HUES48 (cell line): Measurements from ENCODE around the gene MEX3A.
"Not testable (repeated sequence)": the region's sequence is repeated elsewhere in the genome, so short reads cannot be mapped to it uniquely, and the experiment has no call there.

Source experiments
- H3K27ac ChIP-seq: one replicate; pipeline ENCODE4 v1.7.0; 2013; ENCODE audit warnings: low read depth, low read length, inconsistent platforms
- H3K27me3 ChIP-seq: 2 replicates; pipeline ENCODE4 v1.6.1; 2013; ENCODE audit warnings: mild to moderate bottlenecking, low read length; ENCODE audit not compliant: control insufficient read depth, insufficient read depth
- H3K36me3 ChIP-seq: 2 replicates; pipeline ENCODE4 v1.6.1; 2013; ENCODE audit warnings: low read length; ENCODE audit not compliant: control insufficient read depth, insufficient read depth
- H3K4me1 ChIP-seq: 2 replicates; pipeline ENCODE4 v1.6.1; 2013; ENCODE audit warnings: mild to moderate bottlenecking, low read length; ENCODE audit not compliant: control insufficient read depth, insufficient read depth
- H3K4me3 ChIP-seq: 2 replicates; pipeline ENCODE4 v1.5.1; 2013; ENCODE audit warnings: mild to moderate bottlenecking, low read depth, low read length
- H3K9ac ChIP-seq: 2 replicates; pipeline ENCODE4 v1.6.1; 2013; ENCODE audit warnings: mild to moderate bottlenecking, low read depth, low read length, moderate library complexity
- H3K9me3 ChIP-seq: 2 replicates; pipeline ENCODE4 v1.6.1; 2013; ENCODE audit warnings: low read length; ENCODE audit not compliant: control insufficient read depth, insufficient read depth

MEX3A gene, protein sequence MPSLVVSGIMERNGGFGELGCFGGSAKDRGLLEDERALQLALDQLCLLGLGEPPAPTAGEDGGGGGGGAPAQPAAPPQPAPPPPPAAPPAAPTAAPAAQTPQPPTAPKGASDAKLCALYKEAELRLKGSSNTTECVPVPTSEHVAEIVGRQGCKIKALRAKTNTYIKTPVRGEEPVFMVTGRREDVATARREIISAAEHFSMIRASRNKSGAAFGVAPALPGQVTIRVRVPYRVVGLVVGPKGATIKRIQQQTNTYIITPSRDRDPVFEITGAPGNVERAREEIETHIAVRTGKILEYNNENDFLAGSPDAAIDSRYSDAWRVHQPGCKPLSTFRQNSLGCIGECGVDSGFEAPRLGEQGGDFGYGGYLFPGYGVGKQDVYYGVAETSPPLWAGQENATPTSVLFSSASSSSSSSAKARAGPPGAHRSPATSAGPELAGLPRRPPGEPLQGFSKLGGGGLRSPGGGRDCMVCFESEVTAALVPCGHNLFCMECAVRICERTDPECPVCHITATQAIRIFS

DNA sequence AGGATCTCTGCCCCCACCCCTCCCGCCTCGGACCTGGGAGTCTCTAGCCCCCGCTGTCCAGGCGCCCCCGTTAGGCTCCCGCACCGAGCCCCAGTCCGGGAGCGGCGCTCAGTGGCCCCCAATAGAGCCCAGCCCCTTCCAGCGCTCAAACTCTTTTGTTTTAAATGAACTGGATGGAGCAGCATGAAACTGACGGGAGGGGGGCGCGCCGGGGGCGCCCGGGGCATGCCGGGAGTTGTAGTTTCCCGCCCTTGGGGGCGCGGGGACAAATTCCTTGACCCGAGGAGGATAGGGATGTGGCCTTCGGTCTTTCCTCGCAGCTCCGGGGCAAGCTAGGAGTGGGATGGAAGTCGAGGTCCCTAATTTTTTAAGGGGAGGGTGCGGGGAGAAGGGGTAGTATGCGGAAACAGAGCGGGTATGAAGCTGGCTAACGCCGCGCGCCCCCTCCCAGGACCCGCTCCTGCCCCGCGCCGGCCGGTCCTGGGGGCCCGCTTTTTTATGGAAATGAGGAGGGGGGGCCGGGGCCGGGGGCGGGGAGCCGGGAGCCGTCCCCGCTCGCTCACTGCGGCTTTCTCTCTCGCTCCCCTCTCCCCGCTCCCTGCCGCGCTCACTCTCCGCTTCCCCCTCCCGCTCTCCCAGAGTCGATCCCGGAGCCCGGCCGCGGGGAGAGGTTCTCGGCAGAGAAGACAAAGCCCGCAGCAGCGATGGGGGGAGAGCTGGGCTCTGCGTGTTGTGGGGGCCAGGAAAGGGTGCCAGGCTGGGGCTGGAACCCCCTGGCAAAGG is at the start of gene MEX3A:
TSS of gene MEX3A (minus strand) at position 157 of the 783 bp plus-strand sequence. CDS start 467 bp downstream, outside the sequence.
- H3K9me3 ChIP-seq = no peaks in the 10 kb centered on the region
- peak within 1 kb of the TSS; percentile 81 for H3K9ac ChIP-seq
- peaks cover 37% of the 10 kb centered on the region for H3K4me1 ChIP-seq
- H3K4me3 ChIP-seq = peak within 1 kb of the TSS; percentile 88
- peak within 1 kb of the TSS; percentile 98 for H3K27ac ChIP-seq
- H3K36me3 ChIP-seq = peaks cover 11% of the 10 kb centered on the region
- H3K27me3 ChIP-seq = no peaks in the 10 kb centered on the region

DNA sequence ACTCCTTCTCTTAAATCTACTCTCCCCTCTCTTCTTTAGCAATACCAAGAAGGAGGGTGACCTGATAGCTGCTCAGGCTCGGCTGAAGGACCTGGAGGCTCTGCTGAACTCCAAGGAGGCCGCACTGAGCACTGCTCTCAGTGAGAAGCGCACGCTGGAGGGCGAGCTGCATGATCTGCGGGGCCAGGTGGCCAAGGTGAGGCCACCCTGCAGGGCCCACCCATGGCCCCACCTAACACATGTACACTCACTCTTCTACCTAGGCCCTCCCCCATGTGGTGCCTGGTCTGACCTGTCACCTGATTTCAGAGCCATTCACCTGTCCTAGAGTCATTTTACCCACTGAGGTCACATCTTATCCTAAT is 48.3 kb upstream of the MEX3A start:
- Histone ChIP-seq H3K4me3 (no peak overlapping the region), H3K27ac (no peak overlapping the region), H3K4me1 (peaks cover 25% of the 10 kb centered on the region), H3K36me3 (peaks cover 19% of the 10 kb centered on the region), H3K9ac (no peak overlapping the region), H3K9me3 (no peaks in the 10 kb centered on the region), H3K27me3 (no peaks in the 10 kb centered on the region)

DNA sequence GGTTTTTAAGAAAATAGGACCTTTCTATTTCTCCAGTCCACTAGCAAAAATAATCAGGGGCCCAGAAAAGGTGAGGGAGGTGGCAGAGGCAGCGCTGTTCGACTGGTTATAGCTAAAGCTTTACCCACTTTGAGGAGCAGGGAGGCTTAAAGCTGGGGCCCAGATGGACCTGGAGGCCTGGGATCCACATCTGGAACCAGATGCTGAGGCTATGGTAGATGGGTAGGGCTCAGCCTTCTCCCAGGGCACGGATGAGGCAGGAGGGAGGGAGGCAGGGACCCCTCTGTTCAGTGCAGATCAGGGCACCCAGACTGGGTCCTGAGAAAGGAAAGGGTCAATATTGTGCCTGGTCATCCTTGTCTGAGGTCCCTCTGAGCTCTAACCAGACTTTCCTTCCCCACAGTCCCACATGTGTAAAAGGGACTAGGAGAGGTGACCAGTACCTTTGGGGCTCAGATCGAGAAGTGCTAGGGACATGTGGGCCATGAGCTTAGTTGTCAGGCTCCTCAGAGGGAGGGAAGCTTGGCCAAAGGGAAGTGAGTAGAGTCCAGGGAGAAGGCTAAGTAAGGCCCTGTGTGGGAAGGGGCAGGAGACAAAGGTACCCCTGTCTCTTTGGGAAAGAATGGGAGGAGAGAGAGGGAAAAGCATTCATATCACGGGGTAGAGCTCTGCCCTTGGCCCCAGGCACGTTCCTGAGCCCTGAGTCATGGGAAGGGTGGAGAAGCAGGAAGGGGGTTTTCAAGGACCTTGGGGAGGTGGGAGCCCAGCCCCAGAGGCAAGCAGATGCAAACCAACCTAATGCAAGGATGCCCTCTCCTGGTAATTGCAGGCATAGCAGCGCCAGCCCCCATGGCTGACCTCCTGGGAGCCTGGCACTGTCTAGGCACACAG is 47.7 kb upstream of the MEX3A start:
- Histone ChIP-seq H3K27me3 (no peaks in the 10 kb centered on the region), H3K4me1 (peaks cover 25% of the 10 kb centered on the region), H3K9me3 (no peaks in the 10 kb centered on the region), H3K4me3 (peak overlapping the region; percentile 0; the same call in 1 of the 2 replicates), H3K9ac (peak overlapping the region; percentile 43), H3K36me3 (peaks cover 13% of the 10 kb centered on the region), H3K27ac (peak overlapping the region; percentile 96)

DNA sequence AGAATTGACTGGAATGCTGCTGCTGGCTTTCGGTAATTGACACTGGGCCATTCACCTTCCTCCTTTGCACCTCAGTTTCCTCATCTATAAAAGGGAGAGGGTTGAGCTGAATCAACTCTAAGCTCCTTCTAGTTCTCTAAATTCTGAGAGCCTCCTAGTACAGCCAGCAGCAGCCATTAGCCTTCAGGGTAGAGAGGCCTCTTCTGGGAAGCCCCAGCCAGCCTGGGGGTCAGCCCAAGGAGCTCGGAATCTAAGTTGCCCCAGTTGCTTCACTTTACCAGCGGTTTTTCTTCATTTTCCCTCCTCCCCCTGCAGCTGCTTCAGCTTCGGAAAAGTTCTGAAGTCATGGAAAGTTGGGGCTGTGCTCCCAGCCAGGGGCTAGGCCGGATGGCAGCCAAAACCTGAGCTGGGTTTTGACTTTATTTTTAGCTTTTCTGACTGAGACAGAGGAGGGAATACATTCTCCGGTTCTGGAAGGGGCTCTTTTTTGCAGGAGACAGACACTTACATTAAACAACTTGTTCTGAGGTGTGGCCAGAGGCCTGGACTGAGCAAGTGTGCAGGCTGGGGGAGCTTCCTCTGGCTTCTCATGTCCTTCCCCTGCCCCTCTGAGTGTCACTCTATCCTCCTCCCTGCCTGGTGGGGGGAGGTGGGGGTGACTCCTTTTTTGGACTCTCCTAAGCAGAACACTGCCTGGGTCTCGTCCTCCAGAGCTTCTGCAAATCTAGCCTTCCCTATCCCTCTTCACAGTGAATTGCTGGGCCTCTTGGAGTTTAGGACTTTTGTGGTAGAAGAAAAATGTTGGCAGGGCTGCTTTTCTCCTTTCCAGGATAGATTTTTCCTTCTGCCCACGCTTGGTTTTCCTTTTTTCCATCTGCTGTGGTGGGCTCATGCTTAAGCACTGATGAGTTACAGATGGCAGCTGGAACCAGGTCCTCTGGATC is 46.7 kb upstream of the MEX3A start:
- peaks cover 27% of the 10 kb centered on the region for H3K4me1 ChIP-seq
- no peaks in the 10 kb centered on the region for H3K9me3 ChIP-seq
- H3K27me3 ChIP-seq = no peaks in the 10 kb centered on the region
- no peak overlapping the region for H3K4me3 ChIP-seq
- no peak overlapping the region for H3K9ac ChIP-seq
- peak overlapping the region; percentile 96 for H3K27ac ChIP-seq
- H3K36me3 ChIP-seq = peaks cover 4% of the 10 kb centered on the region; the same call in 1 of the 2 replicates

DNA sequence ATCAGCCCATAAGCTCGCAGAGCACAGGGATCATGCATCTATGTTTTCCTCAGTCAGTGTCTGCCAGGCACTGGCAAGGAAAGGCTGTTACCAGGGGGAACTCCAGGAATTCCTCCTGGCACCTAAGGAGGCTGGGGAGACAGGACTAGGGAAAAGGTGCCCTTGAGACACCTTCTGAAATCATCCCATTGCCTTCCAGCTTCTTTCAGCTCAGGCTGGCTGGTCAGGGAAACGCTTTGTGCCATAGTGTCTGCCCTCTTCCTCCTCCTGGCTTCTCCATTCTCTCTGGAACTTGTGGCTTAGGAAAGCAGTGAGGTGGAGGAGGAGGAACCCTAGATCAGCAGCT is 46.0 kb upstream of the MEX3A start:
- peak overlapping the region; percentile 96 for H3K27ac ChIP-seq

DNA sequence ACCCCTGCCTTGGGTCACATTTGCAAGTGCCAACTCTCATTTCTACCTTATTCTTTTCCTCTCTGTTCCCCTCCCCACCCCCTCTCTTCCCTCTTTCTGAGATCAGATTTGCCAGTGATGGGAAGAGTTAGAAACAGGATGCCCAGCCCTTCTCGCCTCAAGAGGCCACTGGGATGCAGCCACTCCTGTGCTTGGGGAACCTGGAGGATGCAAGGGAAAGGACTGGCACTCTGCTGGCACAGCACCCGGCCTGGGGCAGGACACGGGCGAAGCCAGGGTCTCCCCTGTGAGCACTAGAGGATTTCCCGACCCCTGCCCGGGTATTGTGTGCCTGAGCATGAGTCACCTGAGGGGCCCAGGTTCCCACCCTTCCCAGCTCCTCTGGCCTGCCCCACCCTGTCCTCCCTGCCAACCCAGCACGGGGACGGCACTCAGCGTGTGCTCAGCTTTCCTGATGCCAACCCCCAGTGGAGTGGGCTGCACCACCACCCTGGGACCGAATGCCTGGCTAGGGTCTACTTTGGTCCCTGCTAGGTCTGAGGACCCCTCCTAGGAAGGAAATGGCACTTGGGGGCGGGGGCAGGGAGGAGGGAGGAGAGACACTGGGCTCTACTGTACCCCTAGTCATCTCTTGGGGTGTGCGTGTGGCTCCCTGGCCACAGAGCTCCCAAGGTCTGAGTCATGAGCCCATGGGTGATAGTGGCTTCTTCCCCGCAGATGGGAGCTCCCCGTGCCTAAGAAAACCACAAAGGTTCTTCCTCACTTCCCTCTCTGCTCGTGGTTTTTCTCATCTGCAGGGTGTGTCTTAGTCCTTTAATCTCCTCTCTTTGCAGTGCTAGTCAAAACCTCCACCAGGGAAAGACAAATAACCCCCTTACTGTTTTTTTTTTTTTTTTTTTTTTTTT is 44.6 kb upstream of the MEX3A start:
- H3K9me3 ChIP-seq = no peaks in the 10 kb centered on the region
- no peaks in the 10 kb centered on the region for H3K27me3 ChIP-seq
- H3K27ac ChIP-seq = peak overlapping the region; percentile 75
- H3K36me3 ChIP-seq = no peaks in the 10 kb centered on the region
- H3K4me1 ChIP-seq = peaks cover 46% of the 10 kb centered on the region
- H3K9ac ChIP-seq = no peak overlapping the region
- no peak overlapping the region for H3K4me3 ChIP-seq

More for the DNA sequence above, 46.0 kb upstream of the MEX3A start:
- no peaks in the 10 kb centered on the region for H3K36me3 ChIP-seq
- peaks cover 33% of the 10 kb centered on the region for H3K4me1 ChIP-seq
- H3K4me3 ChIP-seq = no peak overlapping the region
- no peaks in the 10 kb centered on the region for H3K27me3 ChIP-seq
- H3K9ac ChIP-seq = no peak overlapping the region
- H3K9me3 ChIP-seq = no peaks in the 10 kb centered on the region

DNA sequence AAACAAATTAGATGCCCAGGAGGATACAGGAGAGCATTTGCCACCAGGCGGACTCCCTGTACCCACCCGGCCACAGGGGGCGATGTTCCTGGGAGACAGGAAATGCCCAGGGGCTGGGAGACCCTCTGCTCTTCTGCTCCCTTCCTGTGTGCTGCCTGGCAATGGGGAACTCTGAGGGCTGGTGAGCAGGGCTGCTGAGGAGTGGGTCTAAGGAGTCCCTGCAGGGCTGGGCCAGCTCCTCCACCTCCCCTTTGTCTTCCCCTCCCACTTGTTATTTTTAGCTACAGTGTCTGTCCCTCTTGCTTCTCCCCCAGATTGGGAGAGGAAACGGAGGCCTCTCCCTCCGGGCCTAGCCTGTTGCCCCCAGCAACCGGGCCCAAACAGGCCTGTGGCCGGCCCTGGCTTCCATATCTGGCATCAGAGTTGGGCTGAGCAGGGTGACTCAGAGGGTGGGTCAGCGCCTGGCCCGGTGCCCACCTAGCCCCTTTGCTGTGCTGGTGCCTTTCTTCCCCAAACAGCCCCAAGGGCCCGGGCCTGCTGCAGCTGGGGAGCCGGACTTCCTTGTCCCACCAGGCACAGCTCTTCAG is 43.9 kb upstream of the MEX3A start:
- H3K27ac ChIP-seq = peak overlapping the region; percentile 75
- H3K9me3 ChIP-seq = no peaks in the 10 kb centered on the region
- H3K4me1 ChIP-seq = peaks cover 53% of the 10 kb centered on the region
- no peak overlapping the region for H3K4me3 ChIP-seq
- H3K9ac ChIP-seq = no peak overlapping the region; the same call in 1 of the 2 replicates
- no peaks in the 10 kb centered on the region for H3K36me3 ChIP-seq
- no peaks in the 10 kb centered on the region for H3K27me3 ChIP-seq

DNA sequence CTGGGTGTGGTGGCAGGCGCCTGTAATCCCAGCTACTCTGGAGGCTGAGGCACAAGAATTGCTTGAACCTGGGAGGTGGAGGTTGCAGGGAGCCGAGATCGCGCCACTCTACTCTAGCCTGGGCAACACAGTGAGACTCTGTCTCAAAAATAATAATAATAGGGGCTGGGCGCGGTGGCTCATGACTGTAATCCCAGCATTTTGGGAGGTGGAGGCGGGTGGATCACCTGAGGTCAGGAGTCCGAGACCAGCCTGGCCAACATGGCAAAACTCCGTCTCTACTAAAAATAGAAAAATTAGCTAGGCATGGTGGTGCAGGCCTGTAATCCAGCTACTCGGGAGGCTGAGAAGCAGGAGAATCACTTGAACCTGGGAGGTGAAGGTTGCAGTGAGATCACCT is 43.3 kb upstream of the MEX3A start:
- not testable (repeated sequence) for H3K4me3 ChIP-seq, H3K27me3 ChIP-seq, H3K36me3 ChIP-seq, H3K9me3 ChIP-seq, H3K27ac ChIP-seq, H3K9ac ChIP-seq
- H3K4me1 ChIP-seq = peaks cover 55% of the 10 kb centered on the region
